Measurements from ENCODE around the gene IQGAP2. TPM values are rescaled to one million over a fixed set of nuclear protein-coding genes. Genes with fewer than 3 reads are reported as not detected.

IQGAP2 gene
- total RNA-seq, 1 experiment from 2014 or later, result 1.5 TPM

DNA sequence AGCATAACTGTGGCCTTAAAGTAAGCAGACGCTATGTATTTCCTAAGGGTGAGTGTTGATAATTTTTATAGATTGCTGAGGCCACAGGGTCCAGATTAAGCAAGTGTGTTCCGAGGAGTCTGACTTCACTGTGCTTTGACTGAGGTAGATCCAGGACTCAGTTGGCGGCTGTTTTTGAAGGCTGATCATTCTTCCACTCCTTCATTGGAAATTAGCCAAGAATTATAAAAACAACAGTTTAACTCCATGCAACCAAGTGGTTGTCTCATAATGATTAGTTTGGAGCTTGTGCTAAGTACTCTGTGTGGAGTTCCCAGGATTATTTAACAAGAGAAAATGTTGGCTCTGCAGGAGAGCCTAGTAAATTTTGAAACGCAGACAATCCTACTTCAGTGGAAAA, 19.1 kb downstream of the IQGAP2 start:
- ChIA-PET CTCF (interaction anchor here (1.9 kb wide), 1 partner anchor 19 kb away, joined by 4 read pairs; the partner anchor contains the start of gene IQGAP2), POLR2A (interaction anchor here (0.6 kb wide), 1 partner anchor 27 kb away, joined by 3 read pairs; no protein-coding TSS in a partner anchor)
- Mint-ChIP-seq H3K4me1 (ENCODE audit: insufficient read depth, unreplicated experiment) (no peaks in the 10 kb centered on the region), H3K36me3 (ENCODE audit: insufficient read depth, unreplicated experiment) (no peaks in the 10 kb centered on the region), H3K9me3 (ENCODE audit: unreplicated experiment) (no peaks in the 10 kb centered on the region), H3K4me3 (ENCODE audit: unreplicated experiment) (no peak overlapping the region), H3K27ac (ENCODE audit: low read depth, unreplicated experiment) (no peak overlapping the region), H3K27me3 (ENCODE audit: insufficient read depth, unreplicated experiment) (no peaks in the 10 kb centered on the region)
- TF ChIP-seq, protein P1, sequence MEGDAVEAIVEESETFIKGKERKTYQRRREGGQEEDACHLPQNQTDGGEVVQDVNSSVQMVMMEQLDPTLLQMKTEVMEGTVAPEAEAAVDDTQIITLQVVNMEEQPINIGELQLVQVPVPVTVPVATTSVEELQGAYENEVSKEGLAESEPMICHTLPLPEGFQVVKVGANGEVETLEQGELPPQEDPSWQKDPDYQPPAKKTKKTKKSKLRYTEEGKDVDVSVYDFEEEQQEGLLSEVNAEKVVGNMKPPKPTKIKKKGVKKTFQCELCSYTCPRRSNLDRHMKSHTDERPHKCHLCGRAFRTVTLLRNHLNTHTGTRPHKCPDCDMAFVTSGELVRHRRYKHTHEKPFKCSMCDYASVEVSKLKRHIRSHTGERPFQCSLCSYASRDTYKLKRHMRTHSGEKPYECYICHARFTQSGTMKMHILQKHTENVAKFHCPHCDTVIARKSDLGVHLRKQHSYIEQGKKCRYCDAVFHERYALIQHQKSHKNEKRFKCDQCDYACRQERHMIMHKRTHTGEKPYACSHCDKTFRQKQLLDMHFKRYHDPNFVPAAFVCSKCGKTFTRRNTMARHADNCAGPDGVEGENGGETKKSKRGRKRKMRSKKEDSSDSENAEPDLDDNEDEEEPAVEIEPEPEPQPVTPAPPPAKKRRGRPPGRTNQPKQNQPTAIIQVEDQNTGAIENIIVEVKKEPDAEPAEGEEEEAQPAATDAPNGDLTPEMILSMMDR (IDR thresholded peaks at IDR 0.05; ENCODE audit: unreplicated experiment), result no peak
- BruUV-seq (replicated peaks), result no TSS peak
- intact Hi-C loops (cut with micrococcal nuclease), result no loop called here
- DNase-seq (ENCODE audit: unreplicated experiment), result no peak

DNA sequence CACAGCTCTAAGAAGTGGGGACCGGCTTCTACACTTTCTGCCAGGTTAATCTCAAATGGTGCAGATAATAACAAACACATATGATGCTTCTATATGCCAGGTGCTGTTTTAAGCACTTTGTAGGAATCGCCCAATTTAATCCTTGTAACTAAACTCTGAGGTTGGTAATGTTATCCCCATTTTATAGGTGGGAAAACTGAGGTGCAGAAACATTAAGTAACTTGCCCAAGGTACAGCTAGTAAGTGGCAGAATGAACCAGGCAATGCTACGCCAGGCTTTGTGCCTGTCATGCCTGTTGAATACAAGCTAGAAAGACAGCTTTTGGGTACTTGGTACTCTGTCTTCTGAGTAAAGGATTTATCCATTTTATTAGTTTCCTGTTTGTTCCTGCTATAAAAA, 19.7 kb downstream of the IQGAP2 start:
- DNase-seq (ENCODE audit: unreplicated experiment), result no peak
- Mint-ChIP-seq H3K27ac (ENCODE audit: low read depth, unreplicated experiment) (no peak overlapping the region), H3K4me3 (ENCODE audit: unreplicated experiment) (no peak overlapping the region), H3K9me3 (ENCODE audit: unreplicated experiment) (no peaks in the 10 kb centered on the region), H3K27me3 (ENCODE audit: insufficient read depth, unreplicated experiment) (no peaks in the 10 kb centered on the region), H3K36me3 (ENCODE audit: insufficient read depth, unreplicated experiment) (no peaks in the 10 kb centered on the region), H3K4me1 (ENCODE audit: insufficient read depth, unreplicated experiment) (no peaks in the 10 kb centered on the region)
- intact Hi-C loops (cut with micrococcal nuclease), result no loop called here
- TF ChIP-seq, protein P1 (IDR thresholded peaks at IDR 0.05; ENCODE audit: unreplicated experiment), result no peak
- no TSS peak for BruUV-seq (replicated peaks)
- POLR2A ChIA-PET, result no interaction called here
- CTCF ChIA-PET, result interaction anchor here (0.8 to 1.9 kb wide), 2 partner anchors 17 to 20 kb away, joined by 4 to 5 read pairs; partner anchors contain the start of gene IQGAP2

DNA sequence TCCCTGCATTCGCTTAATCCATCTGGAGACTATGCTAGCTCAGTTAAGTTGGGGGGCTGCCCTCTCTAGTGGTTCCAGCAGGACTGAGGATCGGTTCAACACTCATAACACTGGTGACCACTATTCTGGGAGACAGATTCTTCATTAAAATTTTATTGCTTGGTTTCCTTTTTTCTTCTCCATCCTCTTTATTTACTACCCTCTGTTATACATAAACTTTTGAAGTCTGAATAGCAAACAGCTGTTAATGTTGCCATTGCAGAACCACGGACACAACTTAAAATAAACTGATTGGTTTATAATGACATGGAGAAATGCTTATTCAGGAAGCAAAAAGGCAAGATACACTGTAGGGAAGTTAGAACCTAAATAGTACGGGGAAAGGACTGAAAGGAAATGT, 22.1 kb downstream of the IQGAP2 start:
- intact Hi-C loops (cut with micrococcal nuclease), result no loop called here
- H3K4me3 Mint-ChIP-seq (ENCODE audit: unreplicated experiment), result no peak overlapping the region
- no peaks in the 10 kb centered on the region for H3K9me3 Mint-ChIP-seq (ENCODE audit: unreplicated experiment)
- TF ChIP-seq, protein P1 (IDR thresholded peaks at IDR 0.05; ENCODE audit: unreplicated experiment), result no peak
- ChIA-PET POLR2A (interaction anchor here (1.1 kb wide), 1 partner anchor 9 kb away, joined by 3 read pairs; no protein-coding TSS in a partner anchor), CTCF (interaction anchor here (0.9 kb wide), 1 partner anchor 31 kb away, joined by 3 read pairs; no protein-coding TSS in a partner anchor)
- H3K27me3 Mint-ChIP-seq (ENCODE audit: insufficient read depth, unreplicated experiment), result no peaks in the 10 kb centered on the region
- no TSS peak for BruUV-seq (replicated peaks)
- no peak overlapping the region for H3K27ac Mint-ChIP-seq (ENCODE audit: low read depth, unreplicated experiment)
- no peaks in the 10 kb centered on the region for H3K36me3 Mint-ChIP-seq (ENCODE audit: insufficient read depth, unreplicated experiment)
- DNase-seq (ENCODE audit: unreplicated experiment), result no peak
- H3K4me1 Mint-ChIP-seq (ENCODE audit: insufficient read depth, unreplicated experiment), result no peaks in the 10 kb centered on the region

DNA sequence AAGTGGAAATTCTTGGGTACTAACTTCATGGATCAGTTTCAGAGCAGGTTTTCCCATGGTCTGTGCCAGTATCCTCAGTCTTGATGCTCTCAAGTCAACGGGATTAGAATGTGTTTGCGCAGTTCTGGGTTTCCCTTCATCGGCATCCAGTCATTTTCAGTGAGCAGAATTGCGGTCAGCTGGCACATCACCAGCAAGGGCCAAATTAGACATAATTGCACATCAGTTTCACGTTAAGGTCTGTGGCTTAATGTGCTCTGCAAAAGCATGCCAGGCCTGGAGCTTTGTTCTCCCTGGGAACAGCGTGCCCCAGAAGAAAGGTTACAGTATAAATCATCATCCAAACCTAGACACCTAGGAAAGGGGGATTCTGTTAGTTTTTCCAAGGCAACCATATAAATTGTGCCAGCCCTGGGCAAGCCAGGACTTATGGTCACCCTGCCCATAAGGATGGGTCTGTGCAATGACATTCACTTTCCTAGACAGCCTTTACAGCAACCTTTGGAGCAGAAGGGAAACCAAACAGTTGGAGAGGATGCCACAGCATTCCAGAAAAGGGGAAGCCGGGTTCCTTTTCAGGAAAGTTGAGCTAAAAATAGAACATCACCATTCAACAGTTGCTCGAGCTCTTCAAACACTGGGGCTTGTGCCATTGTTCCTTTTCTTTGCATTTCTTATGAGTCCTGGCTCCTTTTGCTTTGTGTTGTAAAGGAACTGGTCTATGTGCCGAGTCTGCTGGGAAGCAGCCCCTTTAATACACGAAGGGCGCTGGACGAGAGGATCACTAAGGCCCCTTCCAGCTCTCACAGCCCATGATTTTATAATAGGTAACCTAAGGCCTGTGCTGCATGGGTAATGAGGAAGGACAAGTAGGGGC, 23.1 kb downstream of the IQGAP2 start:
- Mint-ChIP-seq H3K4me3 (ENCODE audit: unreplicated experiment) (no peak overlapping the region), H3K27ac (ENCODE audit: low read depth, unreplicated experiment) (no peak overlapping the region)

More for the DNA sequence above, 23.1 kb downstream of the IQGAP2 start:
- BruUV-seq (replicated peaks), result no TSS peak
- no peak for DNase-seq (ENCODE audit: unreplicated experiment)
- CTCF ChIA-PET, result no interaction called here
- Mint-ChIP-seq H3K36me3 (ENCODE audit: insufficient read depth, unreplicated experiment) (no peaks in the 10 kb centered on the region), H3K4me1 (ENCODE audit: insufficient read depth, unreplicated experiment) (no peaks in the 10 kb centered on the region), H3K9me3 (ENCODE audit: unreplicated experiment) (no peaks in the 10 kb centered on the region), H3K27me3 (ENCODE audit: insufficient read depth, unreplicated experiment) (no peaks in the 10 kb centered on the region)
- intact Hi-C loops (cut with micrococcal nuclease), result no loop called here
- POLR2A ChIA-PET, result interaction anchor here (0.6 to 1.5 kb wide), 3 partner anchors 8 to 99 kb away, joined by 3 to 8 read pairs (median 5); no protein-coding TSS in a partner anchor
- TF ChIP-seq, protein P1 (IDR thresholded peaks at IDR 0.05; ENCODE audit: unreplicated experiment), result no peak
